Bronchial epithelial cell (primary cell): ENCODE measurements around the gene SFMBT1. TPM values are rescaled to one million over a fixed set of nuclear protein-coding genes. Genes with fewer than 3 reads are reported as not detected.

Source experiments
- DNase-seq: peaks from one replicate; pipeline ENCODE4 v3.0.0-alpha.2; 2010; ENCODE audit warnings: low read depth
- FAIRE-seq: peaks from 2 replicates; lab custom pipeline; 2011; peaks lifted over from hg19 to GRCh38; lab: Jason Lieb, UNC
- H3K27me3 ChIP-seq: 2 replicates; pipeline ENCODE4 v1.5.1; 2011; ENCODE audit warnings: low read length; ENCODE audit not compliant: control insufficient read depth, insufficient read depth
- H3K36me3 ChIP-seq: 2 replicates; pipeline ENCODE4 v1.5.1; 2011; ENCODE audit warnings: low read length; ENCODE audit not compliant: control insufficient read depth, insufficient read depth
- H3K4me3 ChIP-seq: 2 replicates; pipeline ENCODE4 v1.5.1; 2011; ENCODE audit warnings: mild to moderate bottlenecking, low read depth, low read length, control low read depth
- CTCF ChIP-seq: IDR thresholded peaks from 2 replicates; pipeline ENCODE4 v1.5.1; 2011; ENCODE audit warnings: mild to moderate bottlenecking, moderate library complexity, low read length, control low read depth, inconsistent platforms; ENCODE audit not compliant: insufficient read depth, severe bottlenecking
- total RNA-seq: library from RNA; depleted of rRNA; stranded (reverse); fragments of >200 nt; gene quantifications from 2 replicates; pipeline ENCODE4 v1.2.1, GENCODE V29; 2014

The SFMBT1 gene
- total RNA-seq, 1 donor from 2014 or later = 7.6 TPM

DNA sequence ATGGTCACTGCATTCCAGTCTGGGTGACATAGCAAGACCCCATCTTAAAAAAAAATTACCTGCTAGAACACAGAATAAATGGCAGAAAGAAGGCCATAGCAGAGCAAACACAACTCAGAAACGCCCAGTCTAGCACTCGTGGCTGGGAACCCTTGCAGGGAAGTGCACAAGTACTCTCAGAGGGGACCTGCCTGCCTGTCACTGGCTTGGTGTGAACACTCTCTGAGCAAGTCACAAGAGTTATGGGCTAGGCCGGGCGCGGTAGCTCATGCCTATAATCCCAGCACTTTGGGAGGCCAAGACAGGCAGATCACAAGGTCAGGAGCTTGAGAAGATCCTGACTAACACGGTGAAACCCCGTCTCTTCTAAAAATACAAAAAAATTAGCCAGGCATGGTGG, 17.2 kb downstream of the SFMBT1 start:
- H3K4me3 ChIP-seq = no peak overlapping the region
- DNase-seq (no peak), FAIRE-seq (no peak)
- no peaks in the 10 kb centered on the region for H3K27me3 ChIP-seq
- no peak for TF ChIP-seq CTCF
- H3K36me3 ChIP-seq = no peaks in the 10 kb centered on the region

DNA sequence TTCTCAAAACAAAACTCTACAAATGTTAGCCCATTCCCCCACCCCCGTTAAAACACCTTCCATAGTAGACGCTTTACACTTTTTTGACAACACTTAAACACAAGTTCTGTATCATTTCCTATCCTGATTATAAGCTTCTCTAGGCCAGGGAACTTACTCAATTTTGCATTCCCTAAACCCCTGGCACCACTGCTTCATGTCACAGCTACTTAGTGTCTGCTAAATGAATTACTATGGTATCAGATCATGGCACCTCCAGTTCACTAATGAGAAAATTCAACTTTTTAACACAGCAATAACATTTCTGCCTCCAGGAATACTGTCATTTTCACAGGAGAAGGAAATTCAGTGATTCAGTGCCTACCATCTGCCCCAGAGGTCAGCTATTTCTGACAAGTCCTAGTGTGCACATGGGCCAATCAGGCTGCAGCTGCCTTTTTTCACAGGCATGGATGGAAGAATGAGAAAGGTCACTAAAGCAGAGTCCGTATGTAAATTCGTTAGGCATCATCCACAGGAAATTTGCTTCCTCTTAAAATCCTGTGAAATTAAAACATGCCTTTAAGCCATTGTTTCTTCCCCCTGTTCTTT, 18.5 kb downstream of the SFMBT1 start:
- no peaks in the 10 kb centered on the region for H3K27me3 ChIP-seq
- no peaks in the 10 kb centered on the region for H3K36me3 ChIP-seq
- no peak for TF ChIP-seq CTCF
- DNase-seq = no peak
- no peak for FAIRE-seq
- H3K4me3 ChIP-seq = no peak overlapping the region

- no peak overlapping the region for H3K4me3 ChIP-seq
- DNase-seq (no peak), FAIRE-seq (no peak)
- no peaks in the 10 kb centered on the region for H3K36me3 ChIP-seq
- H3K27me3 ChIP-seq = no peaks in the 10 kb centered on the region
- no peak for TF ChIP-seq CTCF
Measured at GRCh38 chr3:53026382-53027162, 19.3 kb downstream of the SFMBT1 start.

DNA sequence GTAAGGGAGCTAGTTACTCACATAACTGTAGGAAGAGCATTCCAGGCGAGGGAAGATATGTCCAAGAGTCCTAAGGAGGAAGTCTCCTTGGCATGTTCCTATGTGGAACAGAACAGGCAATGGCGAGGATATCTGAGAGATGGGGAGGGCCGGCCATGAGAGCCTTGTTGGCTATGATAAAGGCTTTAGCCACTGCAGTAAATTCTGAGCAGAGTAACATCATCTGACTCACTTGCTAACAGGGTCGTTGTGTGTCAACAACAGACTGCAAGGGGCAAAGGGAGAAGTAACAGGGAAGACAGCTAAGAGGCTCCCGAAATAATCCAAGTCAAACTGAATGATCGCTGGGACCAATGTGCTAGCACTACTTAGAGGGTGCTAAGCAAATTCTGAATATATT, 21.6 kb downstream of the SFMBT1 start:
- FAIRE-seq (no peak), DNase-seq (no peak)
- H3K4me3 ChIP-seq = no peak overlapping the region
- no peak for TF ChIP-seq CTCF
- H3K27me3 ChIP-seq = no peaks in the 10 kb centered on the region
- no peaks in the 10 kb centered on the region for H3K36me3 ChIP-seq

DNA sequence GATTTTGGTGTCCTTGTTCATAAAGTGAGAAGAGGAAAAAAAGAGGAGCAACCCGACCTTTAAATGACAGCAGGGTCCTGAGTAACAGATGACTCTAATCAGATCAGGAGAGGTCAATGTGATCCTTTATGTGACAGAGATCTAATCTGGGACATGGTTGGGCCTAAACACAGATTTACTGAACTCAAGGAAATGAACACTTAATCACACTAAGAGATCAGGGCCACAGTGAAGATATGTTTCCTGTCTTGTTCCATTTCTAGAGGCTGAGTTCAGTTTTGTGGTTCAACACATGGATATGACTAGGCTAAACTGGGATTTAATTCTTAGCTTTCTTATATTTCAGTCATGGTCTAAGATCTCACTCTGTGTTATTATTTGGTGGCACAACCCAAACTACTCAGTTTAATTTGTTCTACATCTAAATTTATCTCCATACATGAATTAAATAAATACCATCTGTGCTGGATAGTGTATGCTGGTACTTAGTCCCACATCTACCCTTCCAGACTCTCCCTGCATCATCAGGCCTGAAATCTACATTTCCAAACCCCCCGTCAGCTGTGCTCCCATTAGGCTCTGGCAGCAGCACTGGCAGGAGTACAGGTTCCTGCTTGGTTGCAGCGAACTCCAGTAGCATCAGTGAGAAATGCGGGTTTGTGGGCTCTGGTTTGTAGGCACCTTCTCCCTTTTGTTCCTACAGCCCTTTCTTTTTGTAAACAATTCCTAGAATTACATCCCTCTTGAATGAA, 22.6 kb downstream of the SFMBT1 start:
- no peak for DNase-seq
- TF ChIP-seq CTCF = no peak
- FAIRE-seq = no peak
- no peaks in the 10 kb centered on the region for H3K27me3 ChIP-seq
- H3K36me3 ChIP-seq = no peaks in the 10 kb centered on the region
- no peak overlapping the region for H3K4me3 ChIP-seq
